CD14-positive monocyte (primary cell): ENCODE data around the gene CSTPP1. TPM values are rescaled to one million over a fixed set of nuclear protein-coding genes. Genes with fewer than 3 reads are reported as not detected.

ENCODE experiments used
- DNase-seq, 3 donors: peaks; one replicate each; pipeline ENCODE4 v3.0.0-alpha.2; 2011 to 2022
- H2AFZ ChIP-seq: 2 replicates; pipeline ENCODE4 v1.6.0; 2012; ENCODE audit warnings: mild to moderate bottlenecking, low read depth, low read length, inconsistent platforms; ENCODE audit not compliant: insufficient read depth, poor library complexity, severe bottlenecking
- H3K27ac ChIP-seq, 2 donors: 1 replicate in 1 of 2; 2 replicates in 1 of 2; pipeline ENCODE4 v1.5.1; 2012 to 2013; ENCODE audit warnings: low read length in 2 of 2, control low read depth in 1 of 2, inconsistent platforms in 1 of 2, low read depth in 1 of 2, mild to moderate bottlenecking in 1 of 2
- H3K27me3 ChIP-seq, 2 donors: one replicate each; pipeline versions ENCODE4 v1.6.0 to v1.6.1; 2011 to 2013; ENCODE audit warnings: low read length in 2 of 2; ENCODE audit not compliant: control insufficient read depth in 2 of 2, insufficient read depth in 2 of 2
- H3K36me3 ChIP-seq, 2 donors: replicated peaks in 1 of 2; 1 replicate in 1 of 2; 2 replicates in 1 of 2; pipeline versions ENCODE4 v1.5.1 to v1.6.1; 2012 to 2013; ENCODE audit warnings: low read length in 2 of 2, control low read depth in 1 of 2, inconsistent platforms in 1 of 2, mild to moderate bottlenecking in 1 of 2; ENCODE audit not compliant: insufficient read depth in 2 of 2, control insufficient read depth in 1 of 2
- H3K4me1 ChIP-seq, 2 donors: 1 replicate in 1 of 2; 2 replicates in 1 of 2; pipeline versions ENCODE4 v1.5.1 to v1.6.1; 2012 to 2013; ENCODE audit warnings: low read length in 2 of 2, control low read depth in 1 of 2, inconsistent platforms in 1 of 2, mild to moderate bottlenecking in 1 of 2, moderate library complexity in 1 of 2; ENCODE audit not compliant: insufficient read depth in 2 of 2, control insufficient read depth in 1 of 2
- H3K4me2 ChIP-seq: replicated peaks from 2 replicates; pipeline ENCODE3; 2012; ENCODE audit warnings: low read length, moderate library complexity, mild to moderate bottlenecking; ENCODE audit not compliant: poor library complexity, severe bottlenecking; ENCODE audit errors: extremely low read depth
- H3K4me3 ChIP-seq, 3 experiments: fragments of 200-600 bp in 1 of 3; sonication (generic) in 1 of 3; replicated peaks in 1 of 3; 1 replicate in 2 of 3; 2 replicates in 1 of 3; pipeline ENCODE4 v1.5.1; 2011 to 2013; ENCODE audit warnings: low read length in 3 of 3, mild to moderate bottlenecking in 3 of 3, control low read depth in 2 of 3, low read depth in 2 of 3, inconsistent platforms in 1 of 3, moderate library complexity in 1 of 3
- H3K79me2 ChIP-seq: 2 replicates; pipeline ENCODE4 v1.6.0; 2012; ENCODE audit warnings: mild to moderate bottlenecking, control low read depth, inconsistent platforms, low read length, moderate library complexity; ENCODE audit not compliant: insufficient read depth
- H3K9ac ChIP-seq: 2 replicates; pipeline ENCODE4 v1.6.0; 2017; ENCODE audit warnings: low read length, mild to moderate bottlenecking; ENCODE audit not compliant: insufficient read depth, poor library complexity, severe bottlenecking
- H3K9me3 ChIP-seq, 2 donors: replicated peaks in 1 of 2; 1 replicate in 1 of 2; 2 replicates in 1 of 2; pipeline versions ENCODE4 v1.5.1 to v1.6.1; 2012 to 2013; ENCODE audit warnings: low read length in 2 of 2, control low read depth in 1 of 2; ENCODE audit not compliant: control insufficient read depth in 1 of 2, insufficient read depth in 1 of 2
- H4K20me1 ChIP-seq: 2 replicates; pipeline ENCODE4 v1.6.0; 2012; ENCODE audit warnings: mild to moderate bottlenecking, low read length, control low read depth, moderate library complexity; ENCODE audit not compliant: insufficient read depth
- H3K27ac Mint-ChIP-seq, 7 donors: one replicate each; pipeline ENCODE4 v1.8.0; 2020; ENCODE audit warnings: mild to moderate bottlenecking in 7 of 7, mixed read lengths in 7 of 7, moderate library complexity in 6 of 7, inconsistent platforms in 2 of 7
- H3K27me3 Mint-ChIP-seq, 3 donors: one replicate each; pipeline ENCODE4 v1.8.0; 2021 to 2022; ENCODE audit warnings: low read depth in 3 of 3, mild to moderate bottlenecking in 3 of 3, mixed read lengths in 3 of 3, moderate library complexity in 3 of 3, inconsistent platforms in 1 of 3
- H3K36me3 Mint-ChIP-seq, 2 donors: one replicate each; pipeline ENCODE4 v1.8.0; 2020; ENCODE audit warnings: mixed read lengths in 2 of 2, inconsistent platforms in 1 of 2, mild to moderate bottlenecking in 1 of 2
- H3K4me1 Mint-ChIP-seq: one replicate; pipeline ENCODE4 v1.8.0; 2020; ENCODE audit warnings: mild to moderate bottlenecking, mixed read lengths
- H3K4me3 Mint-ChIP-seq, 2 donors: one replicate each; pipeline ENCODE4 v1.8.0; 2020; ENCODE audit warnings: mild to moderate bottlenecking in 2 of 2, mixed read lengths in 2 of 2, moderate library complexity in 1 of 2
- H3K9me3 Mint-ChIP-seq, 7 donors: one replicate each; pipeline ENCODE4 v1.8.0; 2020 to 2022; ENCODE audit warnings: mixed read lengths in 7 of 7, mild to moderate bottlenecking in 6 of 7, moderate library complexity in 6 of 7, inconsistent platforms in 2 of 7
- CTCF ChIP-seq: fragments of 200-600 bp; IDR thresholded peaks from one replicate; pipeline ENCODE4 v1.8.0; 2022; ENCODE audit warnings: antibody characterized with exemption, mild to moderate bottlenecking
- WGBS: methylation state at CpG from one replicate; pipeline ENCODE4 v1.1.5; 2013; ENCODE audit warnings: missing lambda C conversion rate; ENCODE audit not compliant: insufficient coverage; 5-methylcytosine and 5-hydroxymethylcytosine counted together
- intact Hi-C, 2 donors: fragments of 100-400 bp; cut with micrococcal nuclease; formaldehyde crosslinking; loops; one replicate each; pipeline versions ENCODE4 v1.15.0 to v1.15.1; 2023
- polyA plus RNA-seq, 3 donors: library from polyadenylated mRNA; depleted of rRNA in 1 of 3; unstranded in 2 of 3; stranded (reverse) in 1 of 3; fragments of 300-500 nt in 2 of 3; fragments of >200 nt in 1 of 3; fragmentation: Illumina TruSeq in 2 of 3; gene quantifications; 1 replicate in 2 of 3; 2 replicates in 1 of 3; pipeline ENCODE4 v1.2.3, GENCODE V29; 2012 to 2021

CSTPP1 gene
- polyA plus RNA-seq, 3 donors: 4.5 to 6.5 (median 5.9) TPM

- no peak overlapping the region for H3K4me2 ChIP-seq
Measured at GRCh38 chr11:47067401-47067800, 130.8 kb downstream of the CSTPP1 start.

GRCh38 chr11:47070769-47071168 is 134.2 kb downstream of the CSTPP1 start:
- WGBS: no CpG with 5 or more reads among the region's 1 CpG
- Histone ChIP-seq H3K4me3 (no peak overlapping the region), H3K79me2 (no peaks in the 10 kb centered on the region), H3K36me3 (no peaks in the 10 kb centered on the region), H3K27ac (no peak overlapping the region), H3K4me2 (no peak overlapping the region), H4K20me1 (no peaks in the 10 kb centered on the region), H3K4me1 (no peaks in the 10 kb centered on the region), H3K9ac (no peak overlapping the region), H2AFZ (no peak overlapping the region), H3K9me3 (no peaks in the 10 kb centered on the region), H3K27me3 (no peaks in the 10 kb centered on the region)
- Mint-ChIP-seq H3K4me3 (no peak overlapping the region), H3K27me3 (peaks cover 0 to 1% (median 0%) of the 10 kb centered on the region in 3 donors), H3K36me3 (no peaks in the 10 kb centered on the region), H3K9me3 (no peaks in the 10 kb centered on the region), H3K4me1 (no peaks in the 10 kb centered on the region), H3K27ac (peak overlapping the region in 1 of 7 donors; percentile 60)
- no peak for TF ChIP-seq CTCF
- DNase-seq: no peak
- intact Hi-C loops: no loop called here

More at GRCh38 chr11:47067401-47067800, 130.8 kb downstream of the CSTPP1 start:
- Mint-ChIP-seq H3K36me3 (no peaks in the 10 kb centered on the region), H3K9me3 (no peaks in the 10 kb centered on the region), H3K4me3 (no peak overlapping the region), H3K27ac (no peak overlapping the region), H3K4me1 (no peaks in the 10 kb centered on the region), H3K27me3 (peaks cover 0 to 3% (median 0%) of the 10 kb centered on the region in 3 donors)
- DNase-seq: no peak
- H3K4me1 ChIP-seq: no peaks in the 10 kb centered on the region
- H3K9ac ChIP-seq: no peak overlapping the region
- TF ChIP-seq CTCF: no peak
- H3K27ac ChIP-seq: no peak overlapping the region
- H3K4me3 ChIP-seq: no peak overlapping the region
- WGBS: 100% methylated on average over 2 of the region's 4 CpGs
- no peaks in the 10 kb centered on the region for H3K36me3 ChIP-seq
- H3K9me3 ChIP-seq: no peaks in the 10 kb centered on the region
- H3K27me3 ChIP-seq: no peaks in the 10 kb centered on the region
- no peaks in the 10 kb centered on the region for H3K79me2 ChIP-seq
- no peaks in the 10 kb centered on the region for H4K20me1 ChIP-seq
- intact Hi-C loops: no loop called here
- no peak overlapping the region for H2AFZ ChIP-seq
